Measurements from ENCODE around the gene AHCY. TPM values are rescaled to one million over a fixed set of nuclear protein-coding genes. Genes with fewer than 3 reads are reported as not detected.
"Not testable (repeated sequence)": the region's sequence is repeated elsewhere in the genome, so short reads cannot be mapped to it uniquely, and the experiment has no call there.

The AHCY gene
- total and polyA plus RNA-seq, 4 donors = 43.2 to 83.0 (median 78.2) TPM

DNA sequence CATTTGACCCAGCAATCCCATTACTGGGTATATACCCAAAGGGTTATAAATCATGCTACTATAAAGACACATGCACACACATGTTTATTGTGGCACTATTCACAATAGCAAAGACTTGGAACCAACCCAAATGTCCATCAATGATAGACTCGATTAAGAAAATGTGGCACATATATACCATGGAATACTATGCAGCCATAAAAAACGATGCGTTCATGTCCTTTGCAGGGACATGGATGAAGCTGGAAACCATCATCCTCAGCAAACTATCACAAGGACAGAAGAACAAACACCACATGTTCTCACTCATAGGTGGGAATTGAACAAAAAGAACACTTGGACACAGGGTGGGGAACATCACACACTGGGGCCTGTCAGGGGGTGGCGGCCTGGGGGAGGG lies 25.1 kb upstream of the AHCY start:
- H3K27ac ChIP-seq (ENCODE audit: low read depth, low read length); H3K4me1 ChIP-seq (ENCODE audit: control insufficient read depth, insufficient read depth, low read length); H3K9me3 ChIP-seq (ENCODE audit: control insufficient read depth, insufficient read depth, low read length); H3K4me3 ChIP-seq (ENCODE audit: low read depth, low read length); H3K36me3 ChIP-seq (ENCODE audit: control insufficient read depth, insufficient read depth, low read length); H3K27me3 ChIP-seq (ENCODE audit: control insufficient read depth, insufficient read depth, low read length); DNase-seq (ENCODE audit: low read depth in 4 of 6, low spot score in 6 of 6): not testable (repeated sequence)
- 80% methylated on average over 1 of the region's 4 CpGs for WGBS (ENCODE audit: insufficient coverage)

DNA sequence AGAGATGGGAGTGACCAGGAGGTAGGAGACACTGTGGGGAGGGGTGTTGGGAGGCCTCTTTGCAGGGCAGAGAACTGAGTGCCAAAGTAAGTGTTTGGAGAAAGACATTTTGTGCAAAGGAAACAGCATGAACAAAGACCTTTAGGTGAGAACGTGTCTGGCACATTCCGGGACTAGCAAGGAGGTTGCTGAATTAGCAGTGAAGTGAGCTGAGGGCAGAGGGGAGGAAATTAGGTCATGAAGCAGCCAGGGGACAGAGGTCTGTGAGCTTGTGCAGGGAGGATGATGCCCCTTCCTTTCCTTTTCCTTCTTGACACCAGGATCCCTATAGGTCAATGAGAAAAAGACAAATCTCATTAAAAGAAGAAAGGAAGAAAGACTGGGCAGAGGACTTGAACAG lies 21.4 kb upstream of the AHCY start:
- Histone ChIP-seq H3K9me3 (ENCODE audit: control insufficient read depth, insufficient read depth, low read length) (no peaks in the 10 kb centered on the region), H3K4me1 (ENCODE audit: control insufficient read depth, insufficient read depth, low read length) (no peaks in the 10 kb centered on the region), H3K36me3 (ENCODE audit: control insufficient read depth, insufficient read depth, low read length) (no peaks in the 10 kb centered on the region), H3K4me3 (ENCODE audit: low read depth, low read length) (no peak overlapping the region), H3K27me3 (ENCODE audit: control insufficient read depth, insufficient read depth, low read length) (no peaks in the 10 kb centered on the region), H3K27ac (ENCODE audit: low read depth, low read length) (no peak overlapping the region)
- WGBS (ENCODE audit: insufficient coverage) = 28% methylated on average over 2 of the region's 2 CpGs
- peak in 1 of 6 donors; percentile 11 for DNase-seq (ENCODE audit: low read depth in 4 of 6, low spot score in 6 of 6)

DNA sequence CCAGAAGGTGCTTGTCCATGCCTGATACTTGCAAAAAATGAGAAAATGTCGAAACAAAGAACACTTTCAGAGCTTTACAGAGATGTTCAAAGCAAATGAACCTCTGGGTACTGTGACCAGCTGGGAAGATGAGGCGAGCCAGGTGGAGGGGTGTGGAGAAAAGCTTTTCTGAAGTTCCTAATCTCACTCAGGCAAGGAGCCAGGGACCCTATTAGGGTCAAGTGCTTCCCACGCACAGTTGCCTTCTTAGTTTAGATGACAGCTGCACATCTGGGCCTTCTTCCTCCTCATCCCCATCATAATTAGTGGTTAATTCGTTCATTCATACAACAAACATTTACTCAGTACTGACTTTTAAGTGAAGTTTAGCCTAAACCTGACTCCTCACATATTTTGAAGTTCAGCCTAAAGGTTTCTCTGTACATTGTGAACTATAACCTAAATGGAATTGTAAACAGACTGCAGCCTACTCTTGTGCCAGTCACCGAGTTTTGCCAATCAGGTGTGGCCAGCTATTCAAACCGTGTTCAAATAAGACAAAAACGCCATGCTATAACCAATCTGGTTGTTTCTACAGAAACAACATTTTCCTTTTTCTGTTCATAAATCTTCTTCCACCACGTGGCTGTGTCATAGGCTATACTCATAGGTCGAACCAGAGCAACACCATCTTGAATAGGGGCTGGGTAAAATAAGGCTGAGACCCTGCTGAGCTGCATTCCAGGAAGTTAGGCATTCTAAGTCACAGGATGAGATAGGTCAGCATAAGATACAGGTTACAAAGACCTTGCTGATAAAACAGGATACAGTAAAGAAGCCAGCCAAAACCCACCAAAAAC lies 19.3 kb upstream of the AHCY start:
- no peak for DNase-seq (ENCODE audit: low read depth in 4 of 6, low spot score in 6 of 6)
- H3K36me3 ChIP-seq (ENCODE audit: control insufficient read depth, insufficient read depth, low read length) = no peaks in the 10 kb centered on the region
- H3K4me3 ChIP-seq (ENCODE audit: low read depth, low read length) = no peak overlapping the region
- no peaks in the 10 kb centered on the region for H3K4me1 ChIP-seq (ENCODE audit: control insufficient read depth, insufficient read depth, low read length)
- WGBS (ENCODE audit: insufficient coverage) = 79% methylated on average over 6 of the region's 9 CpGs
- no peak overlapping the region for H3K27ac ChIP-seq (ENCODE audit: low read depth, low read length)
- no peaks in the 10 kb centered on the region for H3K9me3 ChIP-seq (ENCODE audit: control insufficient read depth, insufficient read depth, low read length)
- H3K27me3 ChIP-seq (ENCODE audit: control insufficient read depth, insufficient read depth, low read length) = no peaks in the 10 kb centered on the region

DNA sequence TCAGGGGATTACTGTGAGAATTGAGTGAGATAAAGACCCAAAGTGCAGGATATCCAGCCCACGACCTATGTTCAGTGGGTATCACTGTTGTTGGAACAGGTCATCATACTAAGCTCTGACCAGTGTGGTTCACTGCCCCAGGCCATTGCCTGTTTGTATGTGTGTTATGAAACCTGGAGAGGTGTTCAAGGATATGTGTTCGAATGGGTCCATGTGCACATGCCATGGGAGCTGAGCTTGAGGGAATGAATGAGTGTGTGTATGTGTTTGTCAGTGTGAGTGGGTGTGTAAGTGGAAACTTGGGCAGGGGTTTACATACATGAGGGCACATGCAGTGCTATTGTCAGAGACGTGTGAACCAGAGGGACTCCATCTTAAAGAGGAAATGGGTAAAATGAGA lies 17.7 kb upstream of the AHCY start:
- WGBS (ENCODE audit: insufficient coverage) = 68% methylated on average over 3 of the region's 3 CpGs

DNA sequence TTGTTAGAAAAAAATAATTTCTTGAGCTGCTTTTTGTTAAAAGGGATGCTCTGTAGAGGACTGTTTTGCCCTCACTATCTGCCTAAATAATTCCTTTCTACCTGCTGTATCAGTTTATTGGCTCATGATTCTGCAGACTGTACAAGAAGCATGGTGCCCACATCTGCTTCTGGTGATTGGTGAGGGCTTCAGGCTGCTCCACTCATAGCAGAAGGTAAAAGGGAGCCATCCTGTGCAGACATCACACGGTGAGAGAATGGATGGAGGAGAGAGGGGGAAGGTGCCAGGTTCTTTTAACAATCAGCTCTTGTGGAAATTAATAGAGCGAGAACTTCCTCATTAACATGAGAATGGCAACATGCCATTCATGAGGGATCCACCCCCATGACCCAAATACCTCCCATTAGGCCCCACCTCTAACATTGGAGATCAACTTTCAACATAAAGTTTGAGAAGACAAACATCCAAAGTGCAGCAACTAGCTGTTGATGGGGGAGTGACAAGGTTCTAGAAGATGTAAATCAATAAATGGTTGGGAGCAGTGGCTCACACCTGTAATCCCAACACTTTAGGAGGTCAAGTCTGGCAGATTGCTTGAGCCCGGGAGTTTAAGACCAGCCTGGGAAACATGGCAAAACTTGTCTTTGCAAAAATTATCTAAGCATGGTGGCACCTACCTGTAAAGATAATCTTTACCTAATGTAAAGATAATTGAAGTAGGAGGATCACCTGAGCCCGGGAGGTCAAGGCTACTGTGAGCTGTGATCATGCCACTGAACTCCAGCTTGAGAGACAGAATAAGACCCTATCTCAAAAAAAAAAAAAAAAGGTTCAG lies 15.7 kb upstream of the AHCY start:
- H3K9me3 ChIP-seq (ENCODE audit: control insufficient read depth, insufficient read depth, low read length) = no peaks in the 10 kb centered on the region
- no peaks in the 10 kb centered on the region for H3K4me1 ChIP-seq (ENCODE audit: control insufficient read depth, insufficient read depth, low read length)
- 17% methylated on average over 1 of the region's 4 CpGs for WGBS (ENCODE audit: insufficient coverage)
- no peaks in the 10 kb centered on the region for H3K36me3 ChIP-seq (ENCODE audit: control insufficient read depth, insufficient read depth, low read length)
- no peak for DNase-seq (ENCODE audit: low read depth in 4 of 6, low spot score in 6 of 6)
- no peaks in the 10 kb centered on the region for H3K27me3 ChIP-seq (ENCODE audit: control insufficient read depth, insufficient read depth, low read length)
- H3K4me3 ChIP-seq (ENCODE audit: low read depth, low read length) = no peak overlapping the region
- no peak overlapping the region for H3K27ac ChIP-seq (ENCODE audit: low read depth, low read length)

More for the DNA sequence above, 17.7 kb upstream of the AHCY start:
- Histone ChIP-seq H3K27ac (ENCODE audit: low read depth, low read length) (no peak overlapping the region), H3K4me1 (ENCODE audit: control insufficient read depth, insufficient read depth, low read length) (no peaks in the 10 kb centered on the region), H3K9me3 (ENCODE audit: control insufficient read depth, insufficient read depth, low read length) (no peaks in the 10 kb centered on the region), H3K36me3 (ENCODE audit: control insufficient read depth, insufficient read depth, low read length) (no peaks in the 10 kb centered on the region), H3K4me3 (ENCODE audit: low read depth, low read length) (no peak overlapping the region), H3K27me3 (ENCODE audit: control insufficient read depth, insufficient read depth, low read length) (no peaks in the 10 kb centered on the region)
- no peak for DNase-seq (ENCODE audit: low read depth in 4 of 6, low spot score in 6 of 6)

DNA sequence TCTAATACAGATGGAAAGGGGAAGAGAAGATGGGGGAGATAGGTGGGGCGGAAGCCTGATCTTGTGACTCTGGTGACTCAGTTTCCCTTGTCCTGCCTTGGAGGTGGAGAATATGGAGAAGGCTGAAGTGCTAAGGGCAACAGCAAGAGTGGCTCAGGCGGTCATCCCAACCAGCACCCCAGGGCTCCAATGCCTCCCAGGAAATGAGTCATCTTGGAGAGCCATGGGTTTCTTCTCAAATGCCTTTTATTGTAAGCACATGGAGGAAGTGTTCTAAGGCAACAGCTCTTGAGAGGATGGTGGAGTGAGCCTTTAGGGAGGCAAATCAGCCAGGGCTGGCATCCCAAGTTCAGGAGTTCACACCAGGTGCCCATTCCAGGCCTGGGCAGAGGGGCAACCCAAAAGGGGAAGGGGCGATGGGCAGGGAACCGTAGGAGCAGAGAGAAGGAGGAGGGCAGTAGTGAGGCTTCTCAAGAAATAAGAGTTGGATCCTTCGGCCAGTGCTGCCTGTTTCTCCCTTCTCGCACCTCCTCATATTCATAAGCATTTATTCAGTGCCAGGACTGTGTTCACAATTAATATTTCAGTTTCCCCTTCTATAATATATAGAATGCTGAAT lies 13.2 kb upstream of the AHCY start:
- Histone ChIP-seq H3K4me3 (ENCODE audit: low read depth, low read length) (no peak overlapping the region), H3K36me3 (ENCODE audit: control insufficient read depth, insufficient read depth, low read length) (no peaks in the 10 kb centered on the region), H3K9me3 (ENCODE audit: control insufficient read depth, insufficient read depth, low read length) (no peaks in the 10 kb centered on the region), H3K4me1 (ENCODE audit: control insufficient read depth, insufficient read depth, low read length) (peaks cover 17% of the 10 kb centered on the region), H3K27ac (ENCODE audit: low read depth, low read length) (no peak overlapping the region), H3K27me3 (ENCODE audit: control insufficient read depth, insufficient read depth, low read length) (peaks cover 11% of the 10 kb centered on the region)
- WGBS (ENCODE audit: insufficient coverage) = 100% methylated on average over 1 of the region's 6 CpGs
- no peak for DNase-seq (ENCODE audit: low read depth in 4 of 6, low spot score in 6 of 6)

DNA sequence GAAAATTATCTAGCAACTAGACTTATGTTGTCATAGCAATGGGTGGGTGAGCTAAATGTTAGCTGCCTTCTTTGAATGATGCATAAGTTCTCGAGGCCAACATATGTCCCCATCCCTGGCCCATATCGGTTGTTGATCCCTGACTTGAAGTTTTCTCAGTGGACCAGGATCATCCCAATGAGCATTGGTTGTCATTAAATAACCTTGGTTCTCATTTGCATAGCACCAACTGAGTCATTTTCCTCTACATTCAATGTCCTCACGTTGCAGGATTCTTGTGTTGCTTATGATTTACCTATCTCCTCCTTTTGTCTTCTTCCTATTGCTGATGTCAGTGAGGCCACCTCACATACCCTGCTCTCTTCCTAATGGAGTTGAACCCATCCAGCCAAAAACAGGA lies 12.1 kb upstream of the AHCY start:
- H3K9me3 ChIP-seq (ENCODE audit: control insufficient read depth, insufficient read depth, low read length) = no peaks in the 10 kb centered on the region
- no peak for DNase-seq (ENCODE audit: low read depth in 4 of 6, low spot score in 6 of 6)
- no peaks in the 10 kb centered on the region for H3K36me3 ChIP-seq (ENCODE audit: control insufficient read depth, insufficient read depth, low read length)
- peaks cover 12% of the 10 kb centered on the region for H3K27me3 ChIP-seq (ENCODE audit: control insufficient read depth, insufficient read depth, low read length)
- H3K4me3 ChIP-seq (ENCODE audit: low read depth, low read length) = no peak overlapping the region
- H3K4me1 ChIP-seq (ENCODE audit: control insufficient read depth, insufficient read depth, low read length) = peaks cover 18% of the 10 kb centered on the region
- no peak overlapping the region for H3K27ac ChIP-seq (ENCODE audit: low read depth, low read length)
- 100% methylated on average over 2 of the region's 3 CpGs for WGBS (ENCODE audit: insufficient coverage)

DNA sequence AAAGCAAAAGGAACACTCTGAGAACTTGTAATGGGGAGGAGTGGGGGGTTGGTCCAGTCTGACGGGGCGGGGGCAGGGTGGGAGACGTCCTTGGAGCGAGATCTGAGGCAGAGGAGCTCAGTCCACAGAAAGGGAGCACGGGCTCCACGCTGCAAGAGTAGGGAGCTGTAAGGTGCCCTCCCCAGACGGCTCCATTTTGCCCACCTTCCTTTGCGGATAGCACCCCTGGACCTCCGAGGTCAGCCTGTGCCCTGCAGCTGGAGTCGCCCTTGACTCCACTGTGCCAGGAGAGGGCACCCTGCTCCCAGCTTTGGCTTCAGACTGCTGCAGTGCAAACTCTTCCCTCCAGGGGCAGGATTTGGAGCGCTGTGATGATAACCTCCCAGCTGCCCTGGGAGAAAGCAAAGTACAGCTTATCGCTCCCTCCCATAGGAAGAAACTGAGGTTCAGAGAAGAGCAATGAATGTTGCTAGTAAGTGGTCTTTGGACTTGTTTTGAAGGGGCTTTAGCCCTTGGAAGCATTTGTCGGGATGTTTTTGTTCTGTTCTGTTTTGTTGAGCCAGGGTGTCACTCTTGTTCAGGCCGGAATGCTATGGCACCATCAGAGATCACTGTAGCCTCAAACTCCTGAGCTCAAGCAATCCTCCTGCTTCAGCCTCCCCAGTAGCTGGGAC lies 9.5 kb upstream of the AHCY start:
- peaks cover 12% of the 10 kb centered on the region for H3K27me3 ChIP-seq (ENCODE audit: control insufficient read depth, insufficient read depth, low read length)
- DNase-seq (ENCODE audit: low read depth in 4 of 6, low spot score in 6 of 6) = peak; percentile 59 to 94 (median 78)
- peaks cover 18% of the 10 kb centered on the region for H3K4me1 ChIP-seq (ENCODE audit: control insufficient read depth, insufficient read depth, low read length)
- 13% methylated on average over 13 of the region's 14 CpGs for WGBS (ENCODE audit: insufficient coverage)
- H3K27ac ChIP-seq (ENCODE audit: low read depth, low read length) = no peak overlapping the region
- H3K9me3 ChIP-seq (ENCODE audit: control insufficient read depth, insufficient read depth, low read length) = no peaks in the 10 kb centered on the region
- H3K4me3 ChIP-seq (ENCODE audit: low read depth, low read length) = peak overlapping the region; percentile 24
- no peaks in the 10 kb centered on the region for H3K36me3 ChIP-seq (ENCODE audit: control insufficient read depth, insufficient read depth, low read length)

DNA sequence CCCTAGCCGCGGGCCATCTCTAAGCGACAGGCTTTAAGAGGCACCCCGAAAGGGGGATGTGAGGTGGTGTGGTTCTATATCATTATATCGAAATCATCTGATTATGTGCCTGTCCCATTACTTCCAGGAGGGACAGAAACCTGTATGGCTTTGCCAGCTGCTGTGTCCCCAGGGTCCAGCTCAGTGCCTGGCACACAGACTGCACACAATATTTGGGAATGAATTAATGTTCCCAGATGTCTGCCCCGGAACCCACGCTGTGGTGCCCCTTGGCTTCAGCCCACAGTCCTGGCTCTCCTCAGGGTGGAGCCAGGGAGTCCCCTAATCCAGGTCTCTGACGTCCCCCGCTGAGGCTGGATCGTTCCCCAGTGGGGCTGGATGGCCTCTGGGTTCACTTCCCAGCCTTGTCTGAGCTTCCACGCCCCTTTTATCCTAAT lies 8.9 kb upstream of the AHCY start:
- H3K9me3 ChIP-seq (ENCODE audit: control insufficient read depth, insufficient read depth, low read length) = no peaks in the 10 kb centered on the region
- H3K27ac ChIP-seq (ENCODE audit: low read depth, low read length) = no peak overlapping the region
- H3K27me3 ChIP-seq (ENCODE audit: control insufficient read depth, insufficient read depth, low read length) = peaks cover 12% of the 10 kb centered on the region
- no peaks in the 10 kb centered on the region for H3K36me3 ChIP-seq (ENCODE audit: control insufficient read depth, insufficient read depth, low read length)
- no peak overlapping the region for H3K4me3 ChIP-seq (ENCODE audit: low read depth, low read length)
- 17% methylated on average over 3 of the region's 11 CpGs for WGBS (ENCODE audit: insufficient coverage)
- H3K4me1 ChIP-seq (ENCODE audit: control insufficient read depth, insufficient read depth, low read length) = peaks cover 18% of the 10 kb centered on the region
- DNase-seq (ENCODE audit: low read depth in 4 of 6, low spot score in 6 of 6) = peak in 1 of 6 donors; percentile 5
